Subcutaneous adipose tissue (tissue), 4 donors: ENCODE measurements around the gene MCRIP1. TPM values are rescaled to one million over a fixed set of nuclear protein-coding genes. Genes with fewer than 3 reads are reported as not detected.

ENCODE experiments used
- CTCF ChIP-seq: fragments of 450-650 bp; IDR thresholded peaks from one replicate; pipeline ENCODE4 v1.5.1; 2016; ENCODE audit warnings: low read depth, mild to moderate bottlenecking, control low read depth, antibody characterized with exemption, moderate library complexity
- total RNA-seq, 4 donors: library from RNA; depleted of rRNA; stranded (reverse); fragments of >200 nt; gene quantifications; one replicate each; pipeline ENCODE4 v1.1.0, GENCODE V29; 2016

The MCRIP1 gene
- total RNA-seq, 4 donors from 2014 or later, result 26.6 to 78.7 (median 54.8) TPM

GRCh38 chr17:81846743-81847689, 13.9 kb upstream of the MCRIP1 start:
- TF ChIP-seq CTCF, result no peak

GRCh38 chr17:81845881-81846742, 13.0 kb upstream of the MCRIP1 start:
- TF ChIP-seq CTCF, result no peak

- no peak for TF ChIP-seq CTCF
Measured at GRCh38 chr17:81845361-81845760, 12.3 kb upstream of the MCRIP1 start.

- TF ChIP-seq CTCF, result no peak
Measured at GRCh38 chr17:81844887-81845286, 11.8 kb upstream of the MCRIP1 start.

GRCh38 chr17:81844327-81844851, 11.3 kb upstream of the MCRIP1 start:
- no peak for TF ChIP-seq CTCF

- no peak for TF ChIP-seq CTCF
Measured at GRCh38 chr17:81843713-81844326, 10.7 kb upstream of the MCRIP1 start.
